Natural killer cell treated with Interleukin-12 subunit alpha and Interleukin-12 subunit beta and Interleukin-15 and Interleukin-18, amount 100 ng/mL, for 72 hours (primary cell): Measurements from ENCODE around the gene MEGF11. TPM values are rescaled to one million over a fixed set of nuclear protein-coding genes. Genes with fewer than 3 reads are reported as not detected.

ENCODE experiments used
- ATAC-seq, 2 donors: fragments of 150-1000 bp; cut with Tn5 transposase in 1 of 2; sonication (Bioruptor Pico), chemical (Tn5 transposase) in 1 of 2; 2 replicates each; pipeline ENCODE4 v1.10.0; 2021
- DNase-seq: peaks from one replicate; pipeline ENCODE4 v3.0.0; 2022; ENCODE audit warnings: low spot score
- H3K27ac Mint-ChIP-seq, 2 donors: 1 replicate in 1 of 2; 2 replicates in 1 of 2; pipeline ENCODE4 v1.8.0; 2022; ENCODE audit warnings: mixed read lengths in 2 of 2, mild to moderate bottlenecking in 1 of 2, moderate library complexity in 1 of 2
- H3K27me3 Mint-ChIP-seq, 2 donors: 1 replicate in 1 of 2; 2 replicates in 1 of 2; pipeline ENCODE4 v1.8.0; 2022; ENCODE audit warnings: mixed read lengths in 2 of 2
- H3K36me3 Mint-ChIP-seq: one replicate; pipeline ENCODE4 v1.8.0; 2022; ENCODE audit warnings: mixed read lengths
- H3K4me1 Mint-ChIP-seq, 2 donors: 1 replicate in 1 of 2; 2 replicates in 1 of 2; pipeline ENCODE4 v1.8.0; 2022; ENCODE audit warnings: low read depth in 2 of 2, mixed read lengths in 2 of 2, mild to moderate bottlenecking in 1 of 2
- H3K4me3 Mint-ChIP-seq: one replicate; pipeline ENCODE4 v1.8.0; 2022; ENCODE audit warnings: mixed read lengths
- H3K9me3 Mint-ChIP-seq: 2 replicates; pipeline ENCODE4 v1.8.0; 2022; ENCODE audit warnings: mixed read lengths
- total RNA-seq, 2 donors: library from RNA; stranded (reverse); gene quantifications; one replicate each; pipeline ENCODE4 v1.2.3, GENCODE V29; 2022

The MEGF11 gene
- total RNA-seq, 2 donors from 2014 or later: not detected

DNA sequence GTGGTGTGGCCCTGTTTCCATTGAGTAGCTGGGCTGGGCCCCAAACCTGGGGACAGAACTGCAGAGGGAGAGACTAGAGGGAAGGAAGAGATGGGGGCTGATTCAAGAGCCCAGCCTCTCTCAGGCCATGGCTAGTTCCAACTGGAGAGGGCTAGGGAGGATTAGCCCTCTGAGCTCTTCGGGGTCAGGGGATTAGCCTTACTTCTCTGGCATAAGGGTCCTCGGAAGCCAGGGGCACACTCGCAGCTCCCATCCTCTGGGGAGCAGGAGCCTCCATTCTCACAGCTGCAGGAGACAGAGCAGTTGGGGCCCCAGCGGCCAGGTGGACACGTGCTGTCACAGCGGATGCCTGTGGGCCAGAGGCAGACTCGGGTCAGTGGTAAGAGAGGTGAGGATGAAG lies 330.9 kb downstream of the MEGF11 start:
- Mint-ChIP-seq H3K9me3 (no peaks in the 10 kb centered on the region), H3K36me3 (no peaks in the 10 kb centered on the region), H3K27ac (no peak overlapping the region), H3K27me3 (no peaks in the 10 kb centered on the region), H3K4me1 (peaks cover 12 to 15% of the 10 kb centered on the region in 2 donors), H3K4me3 (no peak overlapping the region)
- ATAC-seq (no peak), DNase-seq (no peak)

DNA sequence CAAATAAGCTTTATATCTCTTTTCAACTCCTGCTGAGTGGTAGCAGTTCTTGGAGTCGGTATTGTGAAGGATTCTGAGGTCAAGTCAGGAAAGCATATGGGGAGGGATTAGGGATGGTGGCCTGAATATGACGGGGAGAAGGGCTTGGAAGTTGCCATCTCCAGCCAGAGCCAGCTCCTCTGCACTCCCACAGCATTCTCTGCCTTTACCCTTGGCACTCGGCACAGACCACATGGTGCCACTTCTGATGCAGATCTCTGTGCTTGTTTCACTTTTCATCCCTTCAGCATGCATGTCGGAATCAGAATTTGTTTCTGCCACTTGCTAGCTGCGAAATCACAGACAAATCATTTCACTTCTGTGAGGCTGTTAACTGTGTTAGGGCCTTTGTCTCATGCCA lies 331.8 kb downstream of the MEGF11 start:
- no peak for ATAC-seq
- no peak for DNase-seq
- Mint-ChIP-seq H3K4me3 (no peak overlapping the region), H3K27me3 (no peaks in the 10 kb centered on the region), H3K9me3 (no peaks in the 10 kb centered on the region), H3K36me3 (no peaks in the 10 kb centered on the region), H3K27ac (no peak overlapping the region), H3K4me1 (peaks cover 20 to 23% of the 10 kb centered on the region in 2 donors)

DNA sequence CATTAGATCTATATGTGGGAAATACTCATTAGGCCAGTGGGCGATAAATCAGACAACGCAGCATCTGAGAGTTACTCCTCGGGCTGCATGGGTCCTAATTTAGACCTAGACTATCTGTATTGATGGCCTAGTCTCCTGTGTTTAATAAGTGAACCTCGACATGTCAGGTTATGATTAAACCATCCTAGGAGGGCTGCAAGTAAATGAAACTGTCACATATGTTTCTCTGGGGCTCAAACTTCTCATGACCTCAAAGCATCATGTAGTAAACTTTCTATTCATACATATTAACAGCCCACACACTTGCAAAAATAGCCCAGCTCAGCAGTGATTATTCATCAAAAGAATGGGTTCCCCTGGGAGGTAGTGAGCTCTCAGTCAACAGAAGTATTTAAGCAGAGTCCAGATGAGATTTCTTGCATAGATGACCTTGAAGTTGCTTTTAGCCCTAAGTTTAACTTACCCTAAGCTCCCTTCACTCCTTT lies 332.7 kb downstream of the MEGF11 start:
- H3K27ac Mint-ChIP-seq: no peak overlapping the region
- H3K27me3 Mint-ChIP-seq: no peaks in the 10 kb centered on the region
- H3K4me3 Mint-ChIP-seq: no peak overlapping the region
- no peak for DNase-seq
- no peak for ATAC-seq
- H3K4me1 Mint-ChIP-seq: peaks cover 28% of the 10 kb centered on the region in 2 donors
- H3K9me3 Mint-ChIP-seq: no peaks in the 10 kb centered on the region
- no peaks in the 10 kb centered on the region for H3K36me3 Mint-ChIP-seq

DNA sequence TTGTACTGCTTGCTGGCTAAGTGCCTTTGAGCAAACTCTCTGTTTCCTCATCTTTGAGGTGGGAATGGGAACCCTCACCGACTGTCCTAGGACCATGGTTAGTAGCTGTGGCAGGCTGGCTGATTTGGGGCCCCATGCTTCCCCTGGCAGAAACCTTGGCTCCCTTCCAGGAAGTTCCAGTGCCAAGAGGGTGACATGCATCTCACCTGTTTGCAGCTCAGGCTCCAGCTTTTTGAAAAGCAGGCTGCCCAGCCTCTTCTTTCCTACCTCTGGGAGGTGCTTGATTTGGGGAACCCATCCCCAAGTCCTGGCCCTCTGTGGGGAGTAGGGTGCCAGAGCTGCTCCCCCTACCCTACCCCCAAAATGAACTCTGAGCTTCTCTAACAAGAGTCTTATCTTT lies 333.4 kb downstream of the MEGF11 start:
- H3K36me3 Mint-ChIP-seq: no peaks in the 10 kb centered on the region
- no peak for ATAC-seq
- no peaks in the 10 kb centered on the region for H3K27me3 Mint-ChIP-seq
- no peak overlapping the region for H3K4me3 Mint-ChIP-seq
- H3K9me3 Mint-ChIP-seq: no peaks in the 10 kb centered on the region
- no peak overlapping the region for H3K27ac Mint-ChIP-seq
- peaks cover 28 to 33% of the 10 kb centered on the region in 2 donors for H3K4me1 Mint-ChIP-seq
- no peak for DNase-seq

DNA sequence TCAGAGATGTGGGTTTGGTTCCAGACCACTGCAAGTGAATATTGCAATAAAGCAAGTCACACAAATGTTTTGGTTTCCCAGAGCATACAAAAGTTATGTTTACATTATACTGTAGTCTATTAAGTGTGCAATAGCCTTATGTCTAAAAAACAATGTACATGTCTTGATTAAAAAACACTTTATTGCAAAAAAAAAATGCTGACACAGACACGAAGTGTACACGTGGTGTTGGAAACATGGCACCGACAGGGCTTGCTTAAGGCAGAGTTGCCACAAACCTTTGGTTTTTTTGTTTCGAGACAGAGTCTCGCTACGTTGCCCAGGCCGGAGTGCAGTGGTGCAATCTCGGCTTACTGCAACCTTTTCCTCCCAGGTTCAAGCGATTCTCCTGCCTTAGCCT lies 334.2 kb downstream of the MEGF11 start:
- H3K4me3 Mint-ChIP-seq: no peak overlapping the region
- ATAC-seq (no peak), DNase-seq (no peak)
- no peaks in the 10 kb centered on the region for H3K36me3 Mint-ChIP-seq
- H3K27me3 Mint-ChIP-seq: no peaks in the 10 kb centered on the region
- peak overlapping the region in 1 of 2 donors; percentile 81 for H3K27ac Mint-ChIP-seq
- no peaks in the 10 kb centered on the region for H3K9me3 Mint-ChIP-seq
- peaks cover 28 to 33% of the 10 kb centered on the region in 2 donors for H3K4me1 Mint-ChIP-seq

DNA sequence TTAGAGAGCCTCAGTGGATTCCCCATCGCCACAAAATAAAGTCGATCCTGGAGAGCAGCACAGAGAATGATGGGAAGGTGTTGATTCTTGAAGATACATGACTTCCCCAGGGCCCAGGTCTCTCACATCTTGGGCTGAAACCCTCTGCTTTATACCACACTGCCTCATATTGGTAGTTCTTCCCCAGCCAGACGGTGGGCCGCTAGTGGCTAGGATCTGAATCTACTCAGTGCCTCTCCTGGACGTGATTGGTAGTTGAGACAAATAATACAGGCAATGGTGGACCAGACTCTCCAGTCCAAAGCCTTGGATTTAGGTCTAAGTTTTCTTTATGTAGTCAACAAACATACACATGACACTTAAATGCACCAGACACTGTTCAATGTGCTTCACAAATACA lies 334.6 kb downstream of the MEGF11 start:
- H3K27ac Mint-ChIP-seq: peak overlapping the region; percentile 51 to 81
- peak overlapping the region; percentile 63 for H3K4me3 Mint-ChIP-seq
- ATAC-seq (no peak), DNase-seq (no peak)
- H3K9me3 Mint-ChIP-seq: no peaks in the 10 kb centered on the region
- H3K36me3 Mint-ChIP-seq: no peaks in the 10 kb centered on the region
- H3K4me1 Mint-ChIP-seq: peaks cover 28 to 33% of the 10 kb centered on the region in 2 donors
- no peaks in the 10 kb centered on the region for H3K27me3 Mint-ChIP-seq

DNA sequence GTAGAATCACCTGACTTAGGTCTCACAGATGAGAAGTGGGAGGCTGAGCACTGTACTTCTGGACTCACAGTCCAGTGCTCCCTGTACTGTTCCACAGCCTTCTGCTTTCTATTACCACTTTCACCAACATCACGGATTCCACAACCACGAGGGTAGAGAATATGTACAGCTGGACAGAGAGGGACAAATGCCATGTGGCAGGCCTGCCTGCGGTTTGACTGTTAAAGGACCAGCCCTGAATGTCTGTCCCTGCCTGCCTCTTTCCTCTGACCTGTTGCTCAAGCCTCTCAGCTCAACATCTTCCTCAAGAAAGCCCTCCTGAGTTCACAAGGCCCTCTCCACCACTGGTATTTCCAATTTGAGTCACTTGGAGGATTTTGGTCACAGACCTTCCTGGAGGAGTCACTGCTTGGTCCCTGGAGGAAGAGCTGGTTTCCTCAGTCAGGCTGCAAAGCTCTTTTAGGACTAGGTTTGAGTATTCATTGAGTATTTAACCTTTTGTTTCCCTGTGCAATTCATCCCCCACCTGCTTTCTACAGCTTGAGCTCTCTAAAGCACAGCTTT lies 335.1 kb downstream of the MEGF11 start:
- Mint-ChIP-seq H3K27me3 (no peaks in the 10 kb centered on the region), H3K9me3 (no peaks in the 10 kb centered on the region), H3K4me1 (peaks cover 28 to 33% of the 10 kb centered on the region in 2 donors), H3K36me3 (no peaks in the 10 kb centered on the region), H3K27ac (peak overlapping the region; percentile 51 to 81), H3K4me3 (peak overlapping the region; percentile 63)
- ATAC-seq (no peak), DNase-seq (no peak)

DNA sequence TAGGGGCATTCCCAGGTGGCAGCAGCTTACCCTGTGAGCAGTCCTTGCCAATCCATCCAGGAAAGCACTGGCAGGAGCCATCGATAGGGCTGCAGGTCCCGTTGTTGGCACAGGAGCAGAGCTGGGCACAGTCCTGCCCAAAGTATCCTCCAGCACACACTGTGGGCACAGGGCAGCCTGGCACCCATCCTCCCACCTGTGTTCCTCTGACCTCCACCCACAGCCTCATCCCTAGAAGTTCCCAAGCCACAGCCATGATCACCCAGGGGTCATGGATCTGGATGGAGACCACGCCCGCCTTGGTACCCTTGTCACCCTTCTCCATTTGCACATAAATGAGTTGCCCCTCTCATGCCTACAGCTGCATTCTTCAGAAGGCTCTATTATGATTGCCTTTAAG lies 335.6 kb downstream of the MEGF11 start:
- DNase-seq (no peak), ATAC-seq (no peak)
- Mint-ChIP-seq H3K4me1 (peaks cover 28 to 33% of the 10 kb centered on the region in 2 donors), H3K27me3 (no peaks in the 10 kb centered on the region), H3K27ac (peak overlapping the region; percentile 66 to 81), H3K4me3 (peak overlapping the region; percentile 63), H3K9me3 (no peaks in the 10 kb centered on the region), H3K36me3 (no peaks in the 10 kb centered on the region)

DNA sequence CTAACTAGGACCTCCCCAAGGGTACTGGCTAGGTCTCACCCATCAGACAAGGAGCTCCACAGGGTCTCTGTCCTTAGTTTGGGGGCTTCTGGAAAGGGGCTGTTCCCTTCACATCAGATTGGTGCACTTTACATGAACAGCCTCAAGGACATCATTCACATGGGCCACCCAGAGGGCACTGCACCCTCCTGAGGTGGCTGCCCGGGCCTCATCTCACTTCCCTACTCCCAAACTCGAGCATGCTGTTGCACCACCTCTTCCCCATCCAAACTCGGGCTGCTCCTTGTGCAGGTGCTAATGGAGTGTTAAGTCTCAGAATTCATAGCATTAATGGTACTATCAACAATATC lies 336.2 kb downstream of the MEGF11 start:
- H3K4me1 Mint-ChIP-seq: peaks cover 28 to 33% of the 10 kb centered on the region in 2 donors
- peak overlapping the region; percentile 66 to 81 for H3K27ac Mint-ChIP-seq
- DNase-seq (no peak), ATAC-seq (peak in 1 of 2 donors; percentile 1)
- no peaks in the 10 kb centered on the region for H3K9me3 Mint-ChIP-seq
- no peaks in the 10 kb centered on the region for H3K27me3 Mint-ChIP-seq
- peak overlapping the region; percentile 49 for H3K4me3 Mint-ChIP-seq
- no peaks in the 10 kb centered on the region for H3K36me3 Mint-ChIP-seq

DNA sequence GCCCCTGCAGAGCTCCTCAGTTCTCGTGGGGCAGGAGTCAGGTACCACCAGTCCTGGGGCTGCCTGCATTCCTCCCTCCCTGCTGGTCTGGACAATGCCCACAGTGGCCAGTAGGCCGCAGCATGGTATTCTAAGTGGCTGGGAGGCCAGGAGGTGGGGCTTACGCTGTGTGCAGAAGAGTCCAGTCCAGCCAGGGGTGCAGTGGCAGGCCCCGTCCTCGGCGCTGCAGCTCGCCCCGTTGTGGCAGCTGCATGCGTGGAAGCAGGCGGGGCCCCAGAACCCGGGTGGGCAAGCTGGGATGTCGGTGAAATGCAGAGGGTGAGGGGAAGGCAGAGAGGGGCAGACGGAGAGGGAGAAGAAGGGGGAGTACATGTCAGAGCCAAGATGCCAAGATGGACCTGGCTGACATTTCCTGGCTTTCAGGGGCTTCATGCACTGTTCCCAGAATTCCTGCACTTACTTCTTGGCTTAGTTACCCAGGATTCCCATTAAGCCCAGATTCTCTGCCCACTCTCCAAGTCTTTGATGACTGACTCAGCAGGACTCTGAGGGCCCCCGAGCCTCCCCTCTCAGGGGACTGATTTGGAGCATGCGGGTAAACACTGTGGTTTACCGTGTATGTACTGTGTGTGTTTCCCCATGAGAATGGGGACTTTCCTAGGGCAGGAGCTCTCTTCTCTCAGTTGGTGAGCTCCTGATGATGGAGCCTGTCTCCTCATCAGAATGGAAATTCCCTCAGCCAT lies 336.7 kb downstream of the MEGF11 start:
- peak overlapping the region; percentile 49 for H3K4me3 Mint-ChIP-seq
- DNase-seq: peak; percentile 81
- H3K27me3 Mint-ChIP-seq: no peaks in the 10 kb centered on the region
- peaks cover 28 to 35% of the 10 kb centered on the region in 2 donors for H3K4me1 Mint-ChIP-seq
- ATAC-seq: peak; percentile 88 to 93
- no peaks in the 10 kb centered on the region for H3K9me3 Mint-ChIP-seq
- peak overlapping the region; percentile 66 to 81 for H3K27ac Mint-ChIP-seq
- H3K36me3 Mint-ChIP-seq: no peaks in the 10 kb centered on the region

DNA sequence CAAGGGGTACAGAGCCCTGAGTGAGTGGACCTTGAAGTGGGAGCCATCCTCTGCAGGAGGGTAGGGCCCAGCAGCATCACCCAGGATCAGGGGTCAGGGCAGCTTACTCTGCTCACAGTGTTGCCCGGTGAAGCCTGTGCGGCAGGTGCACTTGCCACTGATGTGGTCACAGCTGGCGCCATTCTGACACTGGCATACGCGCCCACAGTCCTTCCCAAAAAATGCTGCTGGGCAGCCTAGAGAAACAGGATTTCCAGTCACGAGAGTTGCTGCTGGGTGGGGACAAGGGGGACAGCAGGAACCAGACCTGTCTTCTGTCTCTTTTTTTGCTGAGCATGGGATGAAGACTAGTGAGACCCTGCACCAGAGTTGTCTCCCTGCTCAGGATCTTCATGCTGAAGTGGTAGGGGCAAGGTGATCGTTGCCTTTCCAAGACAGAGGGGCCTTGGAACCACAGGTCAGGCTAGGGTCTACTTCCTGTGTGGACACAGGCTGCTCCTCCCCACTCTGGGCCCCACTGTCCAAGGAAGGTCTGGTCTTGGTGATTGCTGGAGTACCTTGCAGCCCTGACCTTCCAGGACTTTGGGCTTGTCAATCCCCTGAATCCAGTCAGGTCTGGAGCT lies 337.4 kb downstream of the MEGF11 start:
- ATAC-seq (no peak), DNase-seq (no peak)
- Mint-ChIP-seq H3K4me1 (peaks cover 28 to 37% of the 10 kb centered on the region in 2 donors), H3K4me3 (no peak overlapping the region), H3K27me3 (no peaks in the 10 kb centered on the region), H3K36me3 (no peaks in the 10 kb centered on the region), H3K27ac (peak overlapping the region; percentile 66 to 81), H3K9me3 (no peaks in the 10 kb centered on the region)

DNA sequence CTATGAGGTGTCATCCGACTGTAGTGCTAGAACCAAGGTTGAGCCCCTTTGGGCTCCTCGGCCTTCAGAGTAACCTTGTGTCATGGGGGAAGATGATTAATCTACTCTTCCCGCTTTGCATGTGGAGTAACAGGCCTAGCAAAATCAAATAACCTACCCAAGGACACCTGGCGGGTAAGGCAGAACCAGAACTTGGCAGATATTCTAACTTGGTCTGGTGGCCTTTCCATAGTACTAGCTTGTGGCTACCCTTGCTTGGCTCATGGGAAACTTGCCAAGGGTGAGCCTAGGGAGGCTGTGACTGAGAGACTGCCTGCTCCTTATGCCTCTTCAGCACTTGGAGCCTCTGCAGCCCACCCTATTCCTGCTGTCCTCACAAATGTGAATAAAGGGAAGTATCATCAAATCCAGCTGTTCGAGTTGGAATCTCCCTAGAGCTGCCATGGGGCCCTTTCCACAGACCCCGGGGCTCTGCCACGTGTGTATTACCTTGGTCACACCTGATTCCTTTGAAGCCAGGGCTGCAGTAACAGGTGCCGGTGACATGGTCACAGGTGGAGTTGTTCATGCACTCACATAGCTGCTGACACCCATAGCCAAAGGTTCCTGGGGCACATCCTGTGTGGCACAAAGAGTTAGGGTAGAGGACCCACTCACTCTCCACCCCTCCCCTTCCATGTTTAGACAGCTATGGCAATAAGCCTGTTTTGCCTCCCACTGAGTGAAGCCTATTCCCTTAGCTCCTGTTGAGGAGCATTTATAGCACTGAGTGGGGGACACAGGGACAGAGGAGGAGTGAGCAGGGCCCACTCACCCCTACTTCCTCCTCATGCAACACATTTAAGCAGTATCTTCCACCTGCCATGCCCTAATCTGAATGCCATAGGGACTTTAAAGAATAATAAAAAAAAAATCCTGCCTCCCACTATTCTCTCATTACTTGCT lies 338.3 kb downstream of the MEGF11 start:
- no peak for ATAC-seq
- Mint-ChIP-seq H3K27me3 (no peaks in the 10 kb centered on the region), H3K36me3 (no peaks in the 10 kb centered on the region), H3K27ac (peak overlapping the region in 1 of 2 donors; percentile 69), H3K4me3 (no peak overlapping the region), H3K4me1 (peaks cover 28 to 37% of the 10 kb centered on the region in 2 donors), H3K9me3 (no peaks in the 10 kb centered on the region)
- DNase-seq: no peak

DNA sequence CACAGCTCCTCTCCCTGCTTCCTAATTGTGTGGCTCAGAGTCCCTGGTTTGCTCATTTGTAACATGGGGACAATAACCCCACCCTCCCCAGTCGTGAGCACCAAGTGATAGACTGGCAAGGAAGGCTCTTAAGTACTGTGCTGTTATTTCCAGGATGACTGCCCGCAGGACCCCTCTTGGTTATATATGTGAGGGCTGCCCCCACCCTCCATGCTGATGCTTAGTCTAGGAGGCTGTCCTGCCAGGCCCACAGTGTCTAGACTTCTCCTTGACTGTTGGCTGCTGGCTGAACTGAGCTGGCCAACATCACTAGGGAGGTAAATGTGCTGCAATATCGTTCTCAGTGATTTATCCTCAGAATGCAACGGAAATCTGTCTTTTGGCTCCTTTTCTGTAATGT lies 339.2 kb downstream of the MEGF11 start:
- H3K4me1 Mint-ChIP-seq: peaks cover 28 to 37% of the 10 kb centered on the region in 2 donors
- no peaks in the 10 kb centered on the region for H3K27me3 Mint-ChIP-seq
- no peak for DNase-seq
- H3K27ac Mint-ChIP-seq: no peak overlapping the region
- H3K4me3 Mint-ChIP-seq: no peak overlapping the region
- H3K9me3 Mint-ChIP-seq: no peaks in the 10 kb centered on the region
- no peak for ATAC-seq
- no peaks in the 10 kb centered on the region for H3K36me3 Mint-ChIP-seq
